GM21717 (cell line): ENCODE results near the gene CHCHD2.
A peak's percentile ranks its signal among the peaks of the same experiment; 100 is the strongest.
"Not testable (repeated sequence)": the region's sequence is repeated elsewhere in the genome, so short reads cannot be mapped to it uniquely, and the experiment has no call there.

Experiments used
- ATAC-seq: cut with Tn5 transposase; IDR thresholded peaks from one replicate; pipeline ENCODE4 v1.9.1; 2021; ENCODE audit warnings: mild to moderate bottlenecking, moderate library complexity; ENCODE audit not compliant: unreplicated experiment

CHCHD2 gene

GRCh38 chr7:56086761-56087160, 19.5 kb downstream of the CHCHD2 start:
- ATAC-seq = no peak

- no peak for ATAC-seq
Measured at GRCh38 chr7:56083150-56083785, 23.0 kb downstream of the CHCHD2 start.

- no peak for ATAC-seq
Measured at GRCh38 chr7:56081626-56082340, 24.5 kb downstream of the CHCHD2 start.

GRCh38 chr7:56080726-56081435, 25.4 kb downstream of the CHCHD2 start:
- not testable (repeated sequence) for ATAC-seq

GRCh38 chr7:56079450-56080185, 26.7 kb downstream of the CHCHD2 start:
- no peak for ATAC-seq

GRCh38 chr7:56078196-56078595, 28.1 kb downstream of the CHCHD2 start:
- ATAC-seq = no peak

- no peak for ATAC-seq
Measured at GRCh38 chr7:56077681-56078080, 28.6 kb downstream of the CHCHD2 start.

GRCh38 chr7:56074371-56074791, 31.9 kb downstream of the CHCHD2 start:
- peak; percentile 87 for ATAC-seq

GRCh38 chr7:56066376-56066775, 39.9 kb downstream of the CHCHD2 start:
- ATAC-seq = not testable (repeated sequence)

- ATAC-seq = peak; percentile 77
Measured at GRCh38 chr7:56063882-56064625, 42.2 kb downstream of the CHCHD2 start, which contains the start of gene SUMF2. TSS of gene SUMF2 (plus strand) at chr7:56064286. CDS start at chr7:56064312, 26 bp downstream.

GRCh38 chr7:56063500-56063881, 42.8 kb downstream of the CHCHD2 start:
- ATAC-seq = no peak

GRCh38 chr7:56062382-56062781, 43.9 kb downstream of the CHCHD2 start:
- ATAC-seq = no peak

GRCh38 chr7:56053993-56054392, 52.3 kb downstream of the CHCHD2 start:
- ATAC-seq = no peak

- no peak for ATAC-seq
Measured at GRCh38 chr7:56053379-56053778, 52.9 kb downstream of the CHCHD2 start.
